CD4-positive, CD25-positive, alpha-beta regulatory T cell (primary cell): ENCODE measurements around the gene C1QTNF9. TPM values are rescaled to one million over a fixed set of nuclear protein-coding genes. Genes with fewer than 3 reads are reported as not detected.
"Not testable (repeated sequence)": the region's sequence is repeated elsewhere in the genome, so short reads cannot be mapped to it uniquely, and the experiment has no call there.

Experiments used
- ATAC-seq, 2 donors: fragments of 150-1000 bp; cut with Tn5 transposase; one replicate each; pipeline ENCODE4 v1.10.0; 2021; ENCODE audit warnings: low read depth in 2 of 2, moderate number of reproducible peaks in 2 of 2, moderate library complexity in 1 of 2
- DNase-seq, 3 donors: peaks; one replicate each; pipeline versions ENCODE4 v3.0.0 to v3.0.0-alpha.2; 2012 to 2022; ENCODE audit warnings: mixed read lengths in 1 of 3
- H3K27ac ChIP-seq: one replicate; pipeline ENCODE4 v1.7.0; 2013; ENCODE audit warnings: mild to moderate bottlenecking, low read length; ENCODE audit not compliant: insufficient read depth, poor library complexity, severe bottlenecking
- H3K27me3 ChIP-seq: one replicate; pipeline ENCODE4 v1.7.0; 2013; ENCODE audit warnings: low read length; ENCODE audit not compliant: control insufficient read depth, insufficient read depth
- H3K36me3 ChIP-seq: one replicate; pipeline ENCODE4 v1.7.0; 2013; ENCODE audit warnings: mild to moderate bottlenecking, low read length, moderate library complexity; ENCODE audit not compliant: control insufficient read depth, insufficient read depth
- H3K4me1 ChIP-seq: 2 replicates; pipeline ENCODE4 v1.7.0; 2013; ENCODE audit warnings: mild to moderate bottlenecking, low read length; ENCODE audit not compliant: insufficient read depth, control insufficient read depth, poor library complexity, severe bottlenecking
- H3K4me3 ChIP-seq: one replicate; pipeline ENCODE4 v1.7.0; 2013; ENCODE audit warnings: low read depth, mild to moderate bottlenecking, low read length, moderate library complexity
- H3K9me3 ChIP-seq, 2 experiments: 1 replicate in 1 of 2; 2 replicates in 1 of 2; pipeline ENCODE4 v1.7.0; 2013; ENCODE audit warnings: low read length in 2 of 2, mild to moderate bottlenecking in 1 of 2, moderate library complexity in 1 of 2; ENCODE audit not compliant: control insufficient read depth in 2 of 2
- H3K27ac Mint-ChIP-seq, 3 donors: one replicate each; pipeline ENCODE4 v1.8.0; 2020 to 2022; ENCODE audit warnings: mild to moderate bottlenecking in 3 of 3, mixed read lengths in 3 of 3, moderate library complexity in 2 of 3
- H3K27me3 Mint-ChIP-seq: one replicate; pipeline ENCODE4 v1.8.0; 2022; ENCODE audit warnings: mild to moderate bottlenecking, mixed read lengths
- H3K36me3 Mint-ChIP-seq: one replicate; pipeline ENCODE4 v1.8.0; 2020; ENCODE audit warnings: mixed read lengths
- H3K4me1 Mint-ChIP-seq, 4 donors: one replicate each; pipeline ENCODE4 v1.8.0; 2020 to 2022; ENCODE audit warnings: mixed read lengths in 4 of 4, mild to moderate bottlenecking in 1 of 4
- H3K4me3 Mint-ChIP-seq, 4 donors: one replicate each; pipeline ENCODE4 v1.8.0; 2020 to 2022; ENCODE audit warnings: mild to moderate bottlenecking in 4 of 4, mixed read lengths in 4 of 4, moderate library complexity in 3 of 4
- H3K9me3 Mint-ChIP-seq, 7 donors: one replicate each; pipeline ENCODE4 v1.8.0; 2020 to 2022; ENCODE audit warnings: mixed read lengths in 7 of 7, mild to moderate bottlenecking in 3 of 7, moderate library complexity in 2 of 7
- polyA plus RNA-seq, 4 donors: library from polyadenylated mRNA; unstranded; fragments of 300-500 nt; fragmentation: Illumina TruSeq; gene quantifications; one replicate each; pipeline ENCODE4 v1.2.3, GENCODE V29; 2021
- total RNA-seq: library from RNA; stranded (reverse); gene quantifications from one replicate; pipeline ENCODE4 v1.2.3, GENCODE V29; 2022

Gene C1QTNF9
- total RNA-seq (0.20 TPM), polyA plus RNA-seq (not detected)

- peaks cover 30% of the 10 kb centered on the region for H3K36me3 ChIP-seq
- peaks cover 13% of the 10 kb centered on the region for H3K36me3 Mint-ChIP-seq
- H3K4me1 ChIP-seq, H3K27me3 ChIP-seq, H3K4me3 ChIP-seq, H3K27ac ChIP-seq, H3K4me3 Mint-ChIP-seq, DNase-seq, H3K9me3 Mint-ChIP-seq, ATAC-seq, H3K27me3 Mint-ChIP-seq, H3K9me3 ChIP-seq: not testable (repeated sequence)
- peak within 1 kb of the TSS in 2 of 3 donors; percentile 36 to 60 for H3K27ac Mint-ChIP-seq
- peaks cover 0 to 11% (median 3%) of the 10 kb centered on the region in 4 donors for H3K4me1 Mint-ChIP-seq
Observed at GRCh38 chr13:24309300-24309699, at the start of gene C1QTNF9. C1QTNF9 (plus strand) TSS chr13:24309580; CDS start chr13:24316004, 6,424 bp downstream.

DNA sequence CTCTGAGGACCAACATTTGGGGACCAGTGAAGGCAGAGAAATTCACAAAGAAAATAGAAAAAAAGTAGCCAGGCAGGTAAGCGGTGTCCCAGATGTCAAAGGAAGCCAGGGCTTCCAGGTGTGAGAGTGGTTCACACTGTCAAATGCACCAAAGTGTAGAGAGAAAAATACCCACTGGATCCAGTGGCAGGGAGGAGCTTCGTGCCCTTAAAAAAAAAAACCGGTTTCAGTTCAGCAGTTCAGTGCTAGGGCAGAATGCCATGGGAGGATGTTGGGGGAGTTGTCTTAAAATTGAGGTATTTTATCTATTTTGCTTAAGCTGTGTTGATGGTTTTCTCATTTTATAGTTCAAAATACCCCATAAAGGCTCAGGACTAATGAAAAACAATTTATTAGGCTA is 47.8 kb upstream of the C1QTNF9 start:
- peak overlapping the region; percentile 96 for H3K27ac ChIP-seq
- Mint-ChIP-seq H3K36me3 (peaks cover 20% of the 10 kb centered on the region), H3K9me3 (no peaks in the 10 kb centered on the region), H3K27me3 (no peaks in the 10 kb centered on the region), H3K4me1 (peaks cover 40 to 94% (median 79%) of the 10 kb centered on the region in 4 donors), H3K27ac (peak overlapping the region; percentile 83 to 95 (median 94)), H3K4me3 (peak overlapping the region; percentile 43 to 84 (median 72))
- peaks cover 91% of the 10 kb centered on the region for H3K4me1 ChIP-seq
- ATAC-seq (peak; percentile 36 to 46), DNase-seq (peak; percentile 31 to 79 (median 69))
- no peaks in the 10 kb centered on the region for H3K27me3 ChIP-seq
- H3K9me3 ChIP-seq = no peaks in the 10 kb centered on the region
- peaks cover 19% of the 10 kb centered on the region for H3K36me3 ChIP-seq
- peak overlapping the region; percentile 74 for H3K4me3 ChIP-seq

GRCh38 chr13:24263632-24264031 is 45.7 kb upstream of the C1QTNF9 start:
- Mint-ChIP-seq H3K9me3 (no peaks in the 10 kb centered on the region), H3K4me3 (peak overlapping the region in 3 of 4 donors; percentile 80 to 87 (median 85)), H3K27ac (peak overlapping the region; percentile 97 to 99 (median 97)), H3K27me3 (no peaks in the 10 kb centered on the region), H3K4me1 (peaks cover 54 to 95% (median 85%) of the 10 kb centered on the region in 4 donors), H3K36me3 (peaks cover 21% of the 10 kb centered on the region)
- Histone ChIP-seq H3K4me3 (peak overlapping the region; percentile 74), H3K27ac (peak overlapping the region; percentile 96), H3K27me3 (no peaks in the 10 kb centered on the region), H3K36me3 (peaks cover 6% of the 10 kb centered on the region), H3K9me3 (no peaks in the 10 kb centered on the region), H3K4me1 (peaks cover 99% of the 10 kb centered on the region)
- no peak for ATAC-seq
- no peak for DNase-seq

DNA sequence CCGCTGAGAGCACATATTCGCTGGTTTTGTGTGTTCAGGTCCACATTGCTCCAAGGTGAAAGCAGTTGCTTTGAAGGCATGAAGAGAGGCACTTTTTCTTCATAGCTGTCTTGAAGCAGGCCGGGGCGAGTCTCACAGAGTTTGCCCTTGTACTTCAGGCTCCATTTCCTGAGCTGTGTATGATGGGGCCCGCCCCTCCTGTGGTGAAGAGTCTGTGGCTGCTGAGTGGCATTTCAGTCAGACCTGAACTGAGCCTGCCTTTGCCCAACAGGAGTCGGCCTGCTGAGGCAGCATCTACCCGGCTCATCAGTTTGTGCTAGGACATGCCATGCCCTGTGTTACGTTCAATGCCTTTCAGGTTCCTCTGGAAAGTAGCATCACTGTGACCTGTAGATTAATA is 44.4 kb upstream of the C1QTNF9 start:
- no peaks in the 10 kb centered on the region for H3K27me3 ChIP-seq
- Mint-ChIP-seq H3K4me3 (peak overlapping the region; percentile 80 to 92 (median 86)), H3K36me3 (peaks cover 14% of the 10 kb centered on the region), H3K4me1 (peaks cover 54 to 95% (median 87%) of the 10 kb centered on the region in 4 donors), H3K9me3 (no peaks in the 10 kb centered on the region), H3K27ac (peak overlapping the region; percentile 97 to 99 (median 97)), H3K27me3 (no peaks in the 10 kb centered on the region)
- DNase-seq = peak; percentile 72 to 95 (median 85)
- peak overlapping the region; percentile 96 for H3K27ac ChIP-seq
- peak overlapping the region; percentile 74 for H3K4me3 ChIP-seq
- peaks cover 99% of the 10 kb centered on the region for H3K4me1 ChIP-seq
- no peaks in the 10 kb centered on the region for H3K9me3 ChIP-seq
- ATAC-seq = peak; percentile 97
- peaks cover 2% of the 10 kb centered on the region for H3K36me3 ChIP-seq

- peaks cover 99% of the 10 kb centered on the region for H3K4me1 ChIP-seq
Observed at GRCh38 chr13:24265453-24265852, 43.9 kb upstream of the C1QTNF9 start.

DNA sequence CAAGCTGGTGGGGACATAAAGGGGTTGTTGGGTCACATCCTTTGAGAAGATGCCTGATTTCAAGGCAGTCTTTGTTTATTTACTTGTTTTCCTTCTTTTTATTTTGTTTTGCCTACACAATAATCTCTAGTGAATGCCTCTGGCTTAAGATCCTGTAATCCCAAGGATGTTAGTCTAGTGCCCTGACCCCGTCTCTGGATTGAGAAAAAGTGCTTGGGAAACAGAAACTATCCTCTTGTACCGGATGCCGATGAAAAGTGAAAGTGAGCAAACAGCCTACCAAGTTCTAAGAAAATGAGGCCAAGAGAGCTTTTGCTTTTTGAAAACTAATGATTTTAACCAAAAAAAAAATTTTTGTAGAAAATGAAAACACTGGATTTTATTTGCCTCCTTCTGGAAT is 42.1 kb upstream of the C1QTNF9 start:
- peak overlapping the region; percentile 86 to 92 (median 90) for H3K4me3 Mint-ChIP-seq
- H3K4me1 ChIP-seq = peaks cover 99% of the 10 kb centered on the region
- H3K36me3 ChIP-seq = peaks cover 2% of the 10 kb centered on the region
- H3K27me3 Mint-ChIP-seq = no peaks in the 10 kb centered on the region
- H3K36me3 Mint-ChIP-seq = peaks cover 14% of the 10 kb centered on the region
- H3K9me3 Mint-ChIP-seq = no peaks in the 10 kb centered on the region
- DNase-seq = peak in 2 of 3 donors; percentile 64 to 89
- H3K4me3 ChIP-seq = peak overlapping the region; percentile 85
- H3K9me3 ChIP-seq = no peaks in the 10 kb centered on the region
- no peak for ATAC-seq
- H3K27me3 ChIP-seq = no peaks in the 10 kb centered on the region
- peak overlapping the region; percentile 95 to 99 (median 97) for H3K27ac Mint-ChIP-seq
- peaks cover 47 to 95% (median 81%) of the 10 kb centered on the region in 4 donors for H3K4me1 Mint-ChIP-seq
- H3K27ac ChIP-seq = peak overlapping the region; percentile 96

More at GRCh38 chr13:24265453-24265852, 43.9 kb upstream of the C1QTNF9 start:
- peak overlapping the region; percentile 97 to 99 (median 97) for H3K27ac Mint-ChIP-seq
- H3K9me3 Mint-ChIP-seq = no peaks in the 10 kb centered on the region
- Histone ChIP-seq H3K36me3 (peaks cover 2% of the 10 kb centered on the region), H3K9me3 (no peaks in the 10 kb centered on the region), H3K27ac (peak overlapping the region; percentile 96), H3K4me3 (peak overlapping the region; percentile 74), H3K27me3 (no peaks in the 10 kb centered on the region)
- ATAC-seq = no peak
- H3K36me3 Mint-ChIP-seq = peaks cover 14% of the 10 kb centered on the region
- H3K4me3 Mint-ChIP-seq = peak overlapping the region; percentile 80 to 92 (median 86)
- DNase-seq = no peak
- H3K4me1 Mint-ChIP-seq = peaks cover 54 to 95% (median 86%) of the 10 kb centered on the region in 4 donors
- no peaks in the 10 kb centered on the region for H3K27me3 Mint-ChIP-seq

DNA sequence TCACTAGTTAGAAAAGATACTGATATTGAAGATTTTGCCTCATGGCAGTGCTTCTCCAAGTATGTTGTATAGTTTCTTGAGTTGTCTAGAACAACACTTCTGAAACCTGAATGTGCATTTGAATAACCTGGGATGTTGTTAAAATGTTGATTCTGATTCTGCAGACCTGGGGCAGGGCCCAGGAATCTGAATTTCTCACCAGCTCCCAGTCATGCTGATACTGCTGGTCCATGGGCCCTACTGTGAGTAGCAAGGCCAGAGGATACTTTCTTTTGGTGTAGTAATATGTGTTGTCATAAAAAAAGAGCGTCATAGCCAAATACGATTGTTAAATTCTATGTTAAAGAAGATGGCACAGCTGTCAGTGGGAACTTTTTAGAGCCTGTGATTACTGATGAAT is 41.6 kb upstream of the C1QTNF9 start:
- Histone ChIP-seq H3K36me3 (peaks cover 2% of the 10 kb centered on the region), H3K4me3 (peak overlapping the region; percentile 85), H3K27me3 (no peaks in the 10 kb centered on the region), H3K9me3 (no peaks in the 10 kb centered on the region), H3K4me1 (peaks cover 99% of the 10 kb centered on the region), H3K27ac (peak overlapping the region; percentile 96)
- Mint-ChIP-seq H3K27me3 (no peaks in the 10 kb centered on the region), H3K4me1 (peaks cover 42 to 93% (median 82%) of the 10 kb centered on the region in 4 donors), H3K36me3 (peaks cover 16% of the 10 kb centered on the region), H3K27ac (peak overlapping the region; percentile 95 to 99 (median 97)), H3K9me3 (no peaks in the 10 kb centered on the region), H3K4me3 (peak overlapping the region; percentile 86 to 92 (median 90))
- no peak for ATAC-seq
- no peak for DNase-seq

- Mint-ChIP-seq H3K4me1 (peaks cover 38 to 93% (median 81%) of the 10 kb centered on the region in 4 donors), H3K27me3 (no peaks in the 10 kb centered on the region), H3K4me3 (peak overlapping the region; percentile 91 to 97 (median 93)), H3K27ac (peak overlapping the region; percentile 93 to 100 (median 98)), H3K36me3 (peaks cover 23% of the 10 kb centered on the region), H3K9me3 (no peaks in the 10 kb centered on the region)
- H3K27ac ChIP-seq = peak overlapping the region; percentile 96
- no peaks in the 10 kb centered on the region for H3K27me3 ChIP-seq
- H3K4me3 ChIP-seq = peak overlapping the region; percentile 92
- DNase-seq (peak in 1 of 3 donors; percentile 24), ATAC-seq (no peak)
- H3K4me1 ChIP-seq = peaks cover 99% of the 10 kb centered on the region
- H3K36me3 ChIP-seq = peaks cover 2% of the 10 kb centered on the region
- H3K9me3 ChIP-seq = no peaks in the 10 kb centered on the region
Observed at GRCh38 chr13:24269821-24270220, 39.6 kb upstream of the C1QTNF9 start.
